SK-N-MC (cell line): ENCODE results near the gene ENTPD1.
A peak's percentile ranks its signal among the peaks of the same experiment; 100 is the strongest.
"Not testable (repeated sequence)": the region's sequence is repeated elsewhere in the genome, so short reads cannot be mapped to it uniquely, and the experiment has no call there.

ENCODE experiments used
- DNase-seq: peaks from one replicate; pipeline ENCODE4 v3.0.0-alpha.2; 2011; ENCODE audit warnings: low read depth, low spot score
- H3K27ac ChIP-seq: fragments of 200-600 bp; sonication (generic); 2 replicates; pipeline ENCODE4 v1.5.1; 2016; ENCODE audit warnings: mixed run types
- H3K36me3 ChIP-seq: fragments of 200-600 bp; sonication (generic); 2 replicates; pipeline ENCODE4 v1.6.1; 2017; ENCODE audit warnings: antibody characterized with exemption, low read length, mixed read lengths; ENCODE audit not compliant: insufficient read depth
- H3K4me3 ChIP-seq: fragments of 200-600 bp; sonication (generic); 2 replicates; pipeline ENCODE4 v1.5.1; 2016
- H3K9ac ChIP-seq: fragments of 200-600 bp; sonication (generic); 2 replicates; pipeline ENCODE4 v1.8.0; 2017; ENCODE audit warnings: mixed run types, mixed read lengths; ENCODE audit not compliant: insufficient read length
- H3K9me3 ChIP-seq: fragments of 200-600 bp; sonication (generic); 2 replicates; pipeline ENCODE4 v1.6.1; 2017; ENCODE audit warnings: low read depth, mild to moderate bottlenecking, antibody characterized with exemption, low read length, moderate library complexity, mixed read lengths
- EZH2 ChIP-seq: fragments of 200-600 bp; sonication (generic); IDR thresholded peaks from one replicate; pipeline ENCODE4 v1.6.1; 2017; ENCODE audit warnings: antibody characterized with exemption
- FOXP2 ChIP-seq: optimal IDR thresholded peaks from 2 replicates; pipeline ENCODE3; 2011; ENCODE audit warnings: mild to moderate bottlenecking, moderate library complexity; ENCODE audit not compliant: insufficient read depth; ENCODE audit errors: extremely low read length, control extremely low read depth
- POLR2AphosphoS5 ChIP-seq: IDR thresholded peaks from 2 replicates; pipeline ENCODE4 v1.6.1; 2012; ENCODE audit warnings: mild to moderate bottlenecking, low read depth, low read length, borderline replicate concordance

ENTPD1 gene

GRCh38 chr10:95756041-95756761 lies at the start of gene ENTPD1:
TSS of gene ENTPD1 (plus strand) at chr10:95756163. CDS start at chr10:95756240, 77 bp downstream.
- peak within 1 kb of the TSS; percentile 63 for H3K4me3 ChIP-seq
- H3K9ac ChIP-seq, result no peak within 1 kb of the TSS
- H3K27ac ChIP-seq, result no peak within 1 kb of the TSS
- no peaks in the 10 kb centered on the region for H3K36me3 ChIP-seq
- DNase-seq, result peak; percentile 8
- TF ChIP-seq FOXP2 (no peak), EZH2 (no peak), POLR2AphosphoS5 (no peak)
- no peaks in the 10 kb centered on the region for H3K9me3 ChIP-seq

GRCh38 chr10:95706573-95706972 lies 49.4 kb upstream of the ENTPD1 start:
- Histone ChIP-seq H3K9ac (no peak overlapping the region), H3K36me3 (no peaks in the 10 kb centered on the region), H3K27ac (no peak overlapping the region), H3K9me3 (no peaks in the 10 kb centered on the region), H3K4me3 (no peak overlapping the region)
- no peak for DNase-seq
- TF ChIP-seq POLR2AphosphoS5 (no peak), EZH2 (no peak), FOXP2 (no peak)

DNA sequence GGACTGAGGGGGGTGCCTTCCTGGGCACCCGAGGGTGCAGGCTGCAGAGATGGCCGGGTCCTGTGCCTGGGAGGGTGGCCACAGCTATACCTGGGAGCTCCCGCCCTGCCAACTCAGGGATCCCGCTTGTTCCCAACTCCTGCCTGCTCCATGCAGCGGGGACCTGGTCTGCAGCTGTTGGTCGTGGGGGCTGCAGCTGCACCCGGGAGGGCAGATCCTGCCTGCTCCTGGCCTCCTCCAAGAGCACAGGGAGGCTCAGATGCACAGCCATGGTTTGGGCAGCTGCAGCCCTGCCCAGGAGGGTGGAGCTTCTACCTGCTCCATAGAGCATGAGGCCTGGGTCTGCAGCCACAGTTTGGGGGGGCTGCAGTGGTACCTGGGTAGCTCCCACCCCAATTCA lies 49.0 kb upstream of the ENTPD1 start:
- no peaks in the 10 kb centered on the region for H3K36me3 ChIP-seq
- H3K27ac ChIP-seq, result no peak overlapping the region
- no peak overlapping the region for H3K9ac ChIP-seq
- TF ChIP-seq POLR2AphosphoS5 (no peak), FOXP2 (no peak), EZH2 (no peak)
- H3K9me3 ChIP-seq, result no peaks in the 10 kb centered on the region
- DNase-seq, result no peak
- H3K4me3 ChIP-seq, result no peak overlapping the region

DNA sequence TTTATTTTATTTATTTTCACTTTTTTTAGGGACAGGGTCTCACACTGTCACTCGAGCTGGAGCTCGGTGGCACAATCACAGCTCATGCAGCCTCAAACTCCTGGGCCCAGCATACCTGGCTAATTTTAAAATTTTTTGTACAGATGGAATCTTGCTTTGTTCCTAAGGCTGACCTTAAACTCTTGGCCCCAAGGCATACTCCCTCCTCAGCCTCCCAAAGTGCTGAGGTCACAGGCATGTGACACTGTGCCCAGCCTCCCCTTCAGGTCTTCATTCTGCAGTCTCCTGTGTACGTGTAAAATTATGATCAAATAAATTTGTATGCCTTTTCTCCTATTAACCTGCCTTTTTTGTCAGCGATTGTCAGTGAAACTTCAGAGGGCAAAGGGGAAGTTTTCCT lies 44.5 kb upstream of the ENTPD1 start:
- Histone ChIP-seq H3K36me3 (no peaks in the 10 kb centered on the region), H3K4me3 (no peak overlapping the region), H3K9ac (no peak overlapping the region), H3K27ac (no peak overlapping the region), H3K9me3 (no peaks in the 10 kb centered on the region)
- TF ChIP-seq FOXP2, result no peak
- TF ChIP-seq POLR2AphosphoS5, result no peak
- no peak for TF ChIP-seq EZH2
- DNase-seq, result no peak

DNA sequence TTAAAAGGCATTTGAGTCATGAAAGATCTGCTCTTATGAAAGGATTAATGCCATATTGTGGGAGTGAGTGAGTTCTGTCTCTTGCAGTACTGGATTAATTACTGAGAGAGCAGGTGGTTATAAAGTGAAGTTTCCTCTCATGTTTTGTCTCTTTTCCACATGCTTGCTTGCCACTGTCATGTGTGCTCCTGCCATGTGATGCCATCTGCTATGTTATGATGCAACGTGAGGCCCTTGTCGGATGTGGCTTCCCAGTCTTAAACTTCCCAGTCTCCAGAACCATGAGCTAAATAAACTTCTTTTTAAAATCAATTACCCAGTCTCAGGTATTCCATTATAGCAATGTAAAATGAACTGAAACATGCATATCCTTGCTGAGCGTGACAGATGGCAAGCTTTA lies 39.5 kb upstream of the ENTPD1 start:
- H3K4me3 ChIP-seq, result no peak overlapping the region
- no peaks in the 10 kb centered on the region for H3K36me3 ChIP-seq
- TF ChIP-seq POLR2AphosphoS5, result no peak
- no peak for TF ChIP-seq EZH2
- no peak for TF ChIP-seq FOXP2
- no peak for DNase-seq
- no peaks in the 10 kb centered on the region for H3K9me3 ChIP-seq
- H3K27ac ChIP-seq, result no peak overlapping the region
- no peak overlapping the region for H3K9ac ChIP-seq

DNA sequence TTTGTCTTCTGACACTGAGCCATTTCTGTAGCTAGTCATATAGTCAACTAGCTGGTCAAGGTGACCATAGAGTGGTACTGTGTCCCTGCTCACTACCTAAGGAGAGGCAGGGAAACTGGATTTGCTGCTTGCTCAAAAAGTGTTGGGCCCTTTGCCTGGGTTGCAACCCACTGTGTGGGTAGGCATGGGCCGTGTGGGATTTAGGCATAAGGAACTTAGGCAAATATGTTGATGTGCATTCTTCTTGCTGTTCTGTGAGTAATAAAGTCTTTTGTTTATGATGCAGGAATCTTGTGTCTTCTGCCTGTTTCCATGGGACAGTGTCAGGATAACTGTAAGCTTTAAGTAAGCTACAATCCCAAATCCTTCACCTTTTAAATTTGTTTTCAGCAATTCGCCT lies 39.1 kb upstream of the ENTPD1 start:
- no peak for DNase-seq
- no peak for TF ChIP-seq POLR2AphosphoS5
- TF ChIP-seq EZH2, result no peak
- no peak for TF ChIP-seq FOXP2
- no peak overlapping the region for H3K27ac ChIP-seq
- no peaks in the 10 kb centered on the region for H3K36me3 ChIP-seq
- H3K9me3 ChIP-seq, result no peaks in the 10 kb centered on the region
- no peak overlapping the region for H3K9ac ChIP-seq
- H3K4me3 ChIP-seq, result no peak overlapping the region

- H3K4me3 ChIP-seq, result not testable (repeated sequence)
These were observed 35.2 kb upstream of the ENTPD1 start for GRCh38 chr10:95720745-95721144.

DNA sequence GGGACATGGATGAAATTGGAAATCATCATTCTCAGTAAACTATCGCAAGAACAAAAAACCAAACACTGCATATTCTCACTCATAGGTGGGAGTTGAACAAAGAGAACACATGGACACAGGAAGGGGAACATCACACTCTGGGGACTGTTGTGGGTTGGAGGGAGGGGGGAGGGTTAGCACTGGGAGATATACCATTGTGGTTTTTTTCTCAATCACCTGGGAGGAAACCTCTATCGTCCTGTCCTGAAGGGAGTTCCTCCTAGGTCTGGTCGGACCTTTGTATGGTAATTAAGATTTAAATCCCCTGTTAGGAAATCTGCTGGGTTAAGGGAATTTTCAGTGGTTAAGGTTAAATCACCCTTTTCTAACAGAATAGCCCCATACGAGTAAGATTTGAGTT lies 33.5 kb upstream of the ENTPD1 start:
- H3K27ac ChIP-seq, DNase-seq, H3K4me3 ChIP-seq, H3K9ac ChIP-seq, H3K36me3 ChIP-seq, H3K9me3 ChIP-seq: not testable (repeated sequence)

More at GRCh38 chr10:95720745-95721144, 35.2 kb upstream of the ENTPD1 start:
- H3K36me3 ChIP-seq, H3K9ac ChIP-seq, H3K9me3 ChIP-seq, DNase-seq, H3K27ac ChIP-seq: not testable (repeated sequence)

DNA sequence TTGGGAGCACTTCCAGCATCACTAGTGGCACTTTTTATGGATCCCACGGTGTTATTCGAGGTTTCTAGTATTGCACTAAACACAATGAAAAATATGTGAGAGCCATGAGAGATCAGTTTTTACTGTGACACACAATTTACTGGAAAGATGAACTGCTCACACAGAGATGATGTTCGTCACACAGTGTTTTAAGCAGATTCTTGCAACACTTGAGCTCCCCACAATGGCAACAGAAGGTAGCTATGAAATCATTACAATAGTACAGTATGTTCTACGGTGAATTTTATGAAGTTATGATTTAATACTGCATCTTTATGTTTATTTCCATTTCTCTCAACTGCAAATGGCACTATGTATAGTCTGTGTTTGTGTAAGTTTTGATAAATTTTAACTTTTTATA lies 27.4 kb upstream of the ENTPD1 start:
- TF ChIP-seq EZH2 (no peak), FOXP2 (no peak), POLR2AphosphoS5 (no peak)

DNA sequence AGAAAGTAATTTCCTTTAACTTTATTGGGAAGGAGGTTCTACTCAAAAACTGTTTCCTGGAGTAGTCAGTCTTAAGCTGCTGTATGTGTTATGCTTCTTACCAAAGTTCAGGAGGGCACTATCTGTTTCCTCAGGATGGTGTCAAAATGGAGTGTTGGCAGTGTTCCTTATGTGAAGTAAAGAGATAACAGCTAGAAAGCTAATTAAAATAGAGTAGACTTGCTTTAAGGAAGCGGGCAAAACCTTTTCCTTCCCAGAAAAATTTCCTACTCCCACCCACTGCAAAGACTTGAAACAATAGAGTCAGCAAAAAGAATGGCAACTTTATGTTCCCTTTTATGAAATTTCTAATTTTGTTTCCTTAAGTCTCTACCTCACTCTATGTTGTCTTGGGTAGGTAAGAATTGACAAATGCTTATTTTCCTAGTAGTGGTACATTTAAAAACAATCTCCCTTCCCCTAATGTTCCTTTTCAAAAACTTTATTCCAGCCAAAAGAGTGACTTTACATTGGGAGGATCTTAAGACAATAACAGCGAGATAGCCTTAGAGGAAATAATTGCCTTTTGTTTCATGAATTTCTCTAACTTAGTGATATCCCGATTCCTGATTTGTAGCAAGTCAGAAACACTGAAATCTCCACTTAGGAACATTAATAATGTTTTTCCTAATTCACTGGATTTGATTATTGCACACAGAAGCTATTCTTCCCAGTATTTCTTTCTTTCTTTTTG lies 26.5 kb upstream of the ENTPD1 start:
- TF ChIP-seq FOXP2 (no peak), POLR2AphosphoS5 (no peak), EZH2 (no peak)
- Histone ChIP-seq H3K9ac (no peak overlapping the region), H3K9me3 (no peaks in the 10 kb centered on the region), H3K4me3 (no peak overlapping the region), H3K36me3 (no peaks in the 10 kb centered on the region), H3K27ac (no peak overlapping the region)
- no peak for DNase-seq

More for the DNA sequence above, 27.4 kb upstream of the ENTPD1 start:
- Histone ChIP-seq H3K9me3 (no peaks in the 10 kb centered on the region), H3K9ac (no peak overlapping the region), H3K4me3 (no peak overlapping the region), H3K36me3 (no peaks in the 10 kb centered on the region), H3K27ac (no peak overlapping the region)
- no peak for DNase-seq
